Keratinocyte (primary cell): ENCODE data around the gene PRSS36.

Experiments
- EZH2 ChIP-seq: IDR thresholded peaks from one replicate; pipeline ENCODE4 v1.6.1; 2012; ENCODE audit warnings: inconsistent platforms, mild to moderate bottlenecking, low read length, moderate library complexity
- TF ChIP-seq, protein P1 (sequence below), 3 experiments: IDR thresholded peaks in 1 of 3; conservative IDR thresholded peaks in 1 of 3; optimal IDR thresholded peaks in 1 of 3; 2 replicates in 2 of 3; 3 replicates in 1 of 3; pipeline versions ENCODE3 to v1.5.1; 2011; ENCODE audit warnings: low read length in 3 of 3, mild to moderate bottlenecking in 3 of 3, moderate library complexity in 2 of 3, control low read depth in 1 of 3, inconsistent platforms in 1 of 3; ENCODE audit not compliant: insufficient read depth in 2 of 3; ENCODE audit errors: extremely low read depth in 1 of 3

DNA sequence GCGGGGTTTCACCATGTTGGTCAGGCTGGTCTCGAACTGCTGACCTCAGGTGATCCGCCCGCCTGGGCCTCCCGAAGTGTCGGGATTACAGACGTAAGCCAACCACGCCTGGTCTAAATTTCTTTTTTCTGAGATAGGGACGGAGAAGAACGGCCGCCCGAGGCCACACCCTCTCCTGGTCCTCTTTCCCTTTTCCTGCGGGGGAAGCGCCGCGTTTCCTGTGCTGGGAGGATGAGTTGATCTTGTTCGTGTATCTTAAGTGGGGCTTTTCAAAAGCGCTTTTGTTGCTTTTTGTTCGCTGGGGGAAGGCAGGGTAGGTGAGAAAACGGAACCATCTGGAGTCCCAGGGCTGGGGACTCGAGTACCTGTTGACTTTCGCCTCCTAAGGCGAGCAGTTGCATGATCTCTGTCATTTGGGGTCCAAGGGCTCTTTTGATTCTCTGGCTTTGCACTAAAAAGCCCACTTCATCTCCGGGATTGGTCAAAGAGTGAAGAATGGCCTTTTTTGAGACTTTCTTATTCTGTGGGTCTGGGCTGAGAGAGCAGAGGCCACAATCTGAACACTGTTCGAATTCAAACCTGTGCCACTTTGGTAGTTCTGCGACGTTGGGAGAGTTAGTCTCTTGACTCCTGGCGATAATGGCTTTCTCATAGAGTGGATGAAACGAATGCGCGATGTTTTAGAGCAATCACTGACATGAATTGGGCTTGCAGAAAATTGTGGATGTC lies 31.4 kb upstream of the PRSS36 start:
- TF ChIP-seq EZH2 = no peak
- TF ChIP-seq, protein P1, sequence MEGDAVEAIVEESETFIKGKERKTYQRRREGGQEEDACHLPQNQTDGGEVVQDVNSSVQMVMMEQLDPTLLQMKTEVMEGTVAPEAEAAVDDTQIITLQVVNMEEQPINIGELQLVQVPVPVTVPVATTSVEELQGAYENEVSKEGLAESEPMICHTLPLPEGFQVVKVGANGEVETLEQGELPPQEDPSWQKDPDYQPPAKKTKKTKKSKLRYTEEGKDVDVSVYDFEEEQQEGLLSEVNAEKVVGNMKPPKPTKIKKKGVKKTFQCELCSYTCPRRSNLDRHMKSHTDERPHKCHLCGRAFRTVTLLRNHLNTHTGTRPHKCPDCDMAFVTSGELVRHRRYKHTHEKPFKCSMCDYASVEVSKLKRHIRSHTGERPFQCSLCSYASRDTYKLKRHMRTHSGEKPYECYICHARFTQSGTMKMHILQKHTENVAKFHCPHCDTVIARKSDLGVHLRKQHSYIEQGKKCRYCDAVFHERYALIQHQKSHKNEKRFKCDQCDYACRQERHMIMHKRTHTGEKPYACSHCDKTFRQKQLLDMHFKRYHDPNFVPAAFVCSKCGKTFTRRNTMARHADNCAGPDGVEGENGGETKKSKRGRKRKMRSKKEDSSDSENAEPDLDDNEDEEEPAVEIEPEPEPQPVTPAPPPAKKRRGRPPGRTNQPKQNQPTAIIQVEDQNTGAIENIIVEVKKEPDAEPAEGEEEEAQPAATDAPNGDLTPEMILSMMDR (optimal IDR thresholded peaks at IDR 0.05 in 1 of 3, IDR thresholded peaks at IDR 0.05 in 1 of 3, conservative IDR thresholded peaks at IDR 0.05 in 1 of 3; ENCODE audit: extremely low read depth in 1 of 3, insufficient read depth in 2 of 3, low read length in 3 of 3) = no peak
